Calu3 (cell line): ENCODE data around the gene NF1. TPM values are rescaled to one million over a fixed set of nuclear protein-coding genes. Genes with fewer than 3 reads are reported as not detected.

Experiments
- BruUV-seq: library from RNA; stranded (reverse); fragments of 400-500 nt; replicated peaks from 2 replicates; lab custom pipeline; 2021; lab: Mats Ljungman, UMichigan
- CTCF ChIA-PET: fragments of 300-600 bp; sonication (Branson Sonifier 250); formaldehyde crosslinking; loops from one replicate; lab custom pipeline; 2022; ENCODE audit warnings: antibody characterized with exemption; lab: Charles Lee
- DNase-seq: peaks from one replicate; pipeline ENCODE4 v3.0.0; 2022
- H3K27ac Mint-ChIP-seq: one replicate; pipeline ENCODE4 v1.8.0; 2022; ENCODE audit warnings: mixed read lengths; ENCODE audit not compliant: unreplicated experiment
- H3K27me3 Mint-ChIP-seq: one replicate; pipeline ENCODE4 v1.8.0; 2022; ENCODE audit warnings: mixed read lengths; ENCODE audit not compliant: unreplicated experiment
- H3K36me3 Mint-ChIP-seq: one replicate; pipeline ENCODE4 v1.8.0; 2022; ENCODE audit warnings: mild to moderate bottlenecking, moderate library complexity, mixed read lengths; ENCODE audit not compliant: insufficient read depth, unreplicated experiment
- H3K4me1 Mint-ChIP-seq: one replicate; pipeline ENCODE4 v1.8.0; 2022; ENCODE audit warnings: mild to moderate bottlenecking, low read depth, mixed read lengths; ENCODE audit not compliant: unreplicated experiment
- H3K4me3 Mint-ChIP-seq: one replicate; pipeline ENCODE4 v1.8.0; 2022; ENCODE audit warnings: mild to moderate bottlenecking, low read depth, moderate library complexity, mixed read lengths; ENCODE audit not compliant: unreplicated experiment
- H3K9me3 Mint-ChIP-seq: one replicate; pipeline ENCODE4 v1.8.0; 2022; ENCODE audit warnings: low read depth, mixed read lengths; ENCODE audit not compliant: unreplicated experiment
- CTCF ChIP-seq: fragments of 200-600 bp; IDR thresholded peaks from one replicate; pipeline ENCODE4 v1.8.0; 2022; ENCODE audit warnings: antibody characterized with exemption; ENCODE audit not compliant: unreplicated experiment
- intact Hi-C: fragments of 100-400 bp; cut with micrococcal nuclease; formaldehyde crosslinking; loops from one replicate; pipeline ENCODE4 v1.10.0; 2022; ENCODE audit not compliant: unreplicated experiment
- total RNA-seq: library from RNA; stranded (reverse); gene quantifications from 2 replicates; pipeline ENCODE4 v1.2.3, GENCODE V29; 2022

Gene NF1
- total RNA-seq, 1 experiment from 2014 or later: 64.7 TPM

- Mint-ChIP-seq H3K9me3 (no peaks in the 10 kb centered on the region), H3K36me3 (peaks cover 9% of the 10 kb centered on the region), H3K4me3 (no peak overlapping the region), H3K27me3 (no peaks in the 10 kb centered on the region), H3K27ac (no peak overlapping the region), H3K4me1 (peaks cover 24% of the 10 kb centered on the region)
- BruUV-seq: no TSS peak
- CTCF ChIA-PET: no interaction called here
- TF ChIP-seq CTCF: no peak
- no peak for DNase-seq
- intact Hi-C loops: no loop called here
Observed at GRCh38 chr17:31272236-31272635, 177.5 kb downstream of the NF1 start.

GRCh38 chr17:31272803-31273202 lies 178.0 kb downstream of the NF1 start:
- Mint-ChIP-seq H3K4me3 (no peak overlapping the region), H3K4me1 (peaks cover 19% of the 10 kb centered on the region), H3K27me3 (no peaks in the 10 kb centered on the region), H3K9me3 (no peaks in the 10 kb centered on the region), H3K36me3 (peaks cover 5% of the 10 kb centered on the region), H3K27ac (no peak overlapping the region)
- CTCF ChIA-PET: no interaction called here
- no TSS peak for BruUV-seq
- no peak for DNase-seq
- intact Hi-C loops: no loop called here
- TF ChIP-seq CTCF: no peak

- H3K4me1 Mint-ChIP-seq: peaks cover 15% of the 10 kb centered on the region
- no peak overlapping the region for H3K4me3 Mint-ChIP-seq
- no peak overlapping the region for H3K27ac Mint-ChIP-seq
- H3K9me3 Mint-ChIP-seq: no peaks in the 10 kb centered on the region
- no peaks in the 10 kb centered on the region for H3K36me3 Mint-ChIP-seq
- intact Hi-C loops: no loop called here
- H3K27me3 Mint-ChIP-seq: no peaks in the 10 kb centered on the region
- TF ChIP-seq CTCF: no peak
- BruUV-seq: no TSS peak
- no peak for DNase-seq
- CTCF ChIA-PET: no interaction called here
Observed at GRCh38 chr17:31273516-31273915, 178.7 kb downstream of the NF1 start.

GRCh38 chr17:31274252-31274651 lies 179.5 kb downstream of the NF1 start:
- CTCF ChIA-PET: no interaction called here
- Mint-ChIP-seq H3K27me3 (no peaks in the 10 kb centered on the region), H3K9me3 (no peaks in the 10 kb centered on the region), H3K4me3 (no peak overlapping the region), H3K36me3 (no peaks in the 10 kb centered on the region), H3K4me1 (peaks cover 8% of the 10 kb centered on the region), H3K27ac (no peak overlapping the region)
- TF ChIP-seq CTCF: no peak
- intact Hi-C loops: no loop called here
- no peak for DNase-seq
- BruUV-seq: no TSS peak
